Activated CD8-positive, alpha-beta memory T cell treated with anti-CD3 and anti-CD28 coated beads, Interleukin-2, amount 50 U/mL, for 1 hour (primary cell): Measurements from ENCODE around the gene BST2.

ENCODE experiments used
- DNase-seq: peaks from one replicate; pipeline ENCODE4 v3.0.0-alpha.2; 2020; ENCODE audit errors: extremely low read depth

BST2 gene

GRCh38 chr19:17405250-17406045 lies at the start of gene BST2:
Gene BST2, minus strand, starts transcription at chr19:17405630. Its CDS starts 55 bp downstream, at chr19:17405575.
- no peak for DNase-seq

- no peak for DNase-seq
Observed at GRCh38 chr19:17454576-17455071, 49.2 kb upstream of the BST2 start.

GRCh38 chr19:17451820-17452219 lies 46.4 kb upstream of the BST2 start:
- no peak for DNase-seq

- no peak for DNase-seq
Observed at GRCh38 chr19:17450264-17451075, 45.0 kb upstream of the BST2 start.

- DNase-seq: no peak
Observed at GRCh38 chr19:17448131-17448967, 42.9 kb upstream of the BST2 start, which contains the start of gene TMEM221. Gene TMEM221, minus strand, starts transcription at chr19:17448668. Its CDS starts 206 bp downstream, at chr19:17448462.

GRCh38 chr19:17447704-17448130 lies 42.3 kb upstream of the BST2 start:
- DNase-seq: no peak

GRCh38 chr19:17445526-17446165 lies 40.2 kb upstream of the BST2 start:
- DNase-seq: no peak

GRCh38 chr19:17441241-17442021 lies 36.0 kb upstream of the BST2 start:
- DNase-seq: no peak

GRCh38 chr19:17436874-17437267 lies 31.4 kb upstream of the BST2 start:
- DNase-seq: no peak

- no peak for DNase-seq
Observed at GRCh38 chr19:17436094-17436873, 30.9 kb upstream of the BST2 start.

- DNase-seq: no peak
Observed at GRCh38 chr19:17435218-17435617, 29.8 kb upstream of the BST2 start.

- no peak for DNase-seq
Observed at GRCh38 chr19:17431417-17431816, 26.0 kb upstream of the BST2 start.

- DNase-seq: no peak
Observed at GRCh38 chr19:17429641-17430113, 24.2 kb upstream of the BST2 start.

GRCh38 chr19:17424743-17425365 lies 19.4 kb upstream of the BST2 start:
- DNase-seq: no peak

GRCh38 chr19:17423429-17424208 lies 18.2 kb upstream of the BST2 start:
- no peak for DNase-seq

GRCh38 chr19:17421942-17422341 lies 16.5 kb upstream of the BST2 start:
- DNase-seq: no peak

GRCh38 chr19:17420475-17420924 lies 15.1 kb upstream of the BST2 start:
- DNase-seq: no peak
